ENCODE results near the gene ENTPD6. TPM values are rescaled to one million over a fixed set of nuclear protein-coding genes. Genes with fewer than 3 reads are reported as not detected.

Gene ENTPD6
- total RNA-seq, 6 experiments from 2014 or later = 28.8 to 48.4 (median 34.6) TPM

DNA sequence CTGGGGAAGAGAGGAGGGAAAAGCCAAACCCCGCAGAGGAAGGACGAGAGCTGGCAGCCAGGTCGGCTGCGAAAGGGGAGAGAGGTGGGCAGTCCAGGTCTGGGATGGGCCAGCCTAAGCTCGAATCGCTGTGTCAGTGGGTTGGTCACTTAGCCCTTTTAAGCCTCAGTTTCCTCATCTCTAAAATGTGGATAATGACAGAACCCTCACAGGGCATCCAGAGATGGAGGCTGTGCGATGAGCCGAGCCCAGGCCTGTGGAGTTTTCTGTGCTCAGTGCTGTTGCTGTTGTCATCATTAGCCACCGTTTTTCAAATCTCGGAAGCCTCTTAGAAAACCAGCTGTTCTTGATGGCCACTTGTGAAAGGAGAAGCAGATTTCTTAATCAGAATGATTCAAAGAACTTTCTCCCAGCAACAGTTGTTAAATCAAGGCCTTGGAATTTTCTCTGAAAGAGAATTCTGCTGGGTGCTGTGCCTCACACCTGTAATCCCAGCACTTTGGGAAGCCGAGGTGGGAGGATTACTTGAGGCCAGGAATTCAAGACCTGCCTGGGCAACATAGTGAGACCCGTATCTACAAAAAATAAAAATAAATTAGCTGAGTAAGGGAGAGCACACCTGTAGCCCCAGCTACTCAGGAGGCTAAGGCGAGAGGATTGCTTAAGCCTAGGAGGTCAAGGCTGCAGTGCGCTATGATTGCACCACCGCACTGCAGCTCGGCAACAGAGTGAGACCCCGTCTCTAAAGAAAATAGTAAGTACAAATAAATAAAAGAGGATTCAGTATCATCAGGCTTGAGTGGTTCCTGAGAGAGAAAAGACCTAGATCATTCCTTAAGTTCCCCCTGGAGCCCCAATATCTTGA, 46.3 kb upstream of the ENTPD6 start:
- H3K36me3 ChIP-seq = no peaks in the 10 kb centered on the region
- peaks cover 0 to 3% (median 0%) of the 10 kb centered on the region in 4 donors for H3K4me1 ChIP-seq
- no peak overlapping the region for H3K4me3 ChIP-seq
- 56% methylated on average over 10 of the region's 17 CpGs for WGBS (ENCODE audit: insufficient coverage, low coverage, low lambda C conversion rate, missing lambda C conversion rate)
- peaks cover 0 to 8% of the 10 kb centered on the region in 2 donors for H3K27me3 ChIP-seq
- TF ChIP-seq POLR2A (IDR thresholded peaks at IDR 0.05) (no peak), CTCF (IDR thresholded peaks at IDR 0.05) (no peak)
- no peaks in the 10 kb centered on the region for H3K9me3 ChIP-seq
- ATAC-seq = no peak
- no peak for DNase-seq
- no peak overlapping the region for H3K27ac ChIP-seq
- intact Hi-C loops (cut with DNase I) = no loop called here

- DNase-seq = no peak
Observed at GRCh38 chr20:25150016-25150415, 45.5 kb upstream of the ENTPD6 start.

GRCh38 chr20:25158043-25158442, 37.5 kb upstream of the ENTPD6 start:
- WGBS (ENCODE audit: insufficient coverage, low coverage, low lambda C conversion rate, missing lambda C conversion rate) = no CpG with 5 or more reads among the region's 1 CpG
- DNase-seq = no peak
- H3K36me3 ChIP-seq = no peaks in the 10 kb centered on the region
- no peak overlapping the region for H3K4me3 ChIP-seq
- TF ChIP-seq CTCF (IDR thresholded peaks at IDR 0.05) (no peak), POLR2A (IDR thresholded peaks at IDR 0.05) (no peak)
- no peaks in the 10 kb centered on the region for H3K9me3 ChIP-seq
- no peak overlapping the region for H3K27ac ChIP-seq
- ATAC-seq = no peak
- no peaks in the 10 kb centered on the region for H3K27me3 ChIP-seq
- H3K4me1 ChIP-seq = no peaks in the 10 kb centered on the region
- intact Hi-C loops (cut with DNase I) = no loop called here

More at GRCh38 chr20:25150016-25150415, 45.5 kb upstream of the ENTPD6 start:
- Histone ChIP-seq H3K9me3 (no peaks in the 10 kb centered on the region), H3K27me3 (peaks cover 0 to 8% of the 10 kb centered on the region in 2 donors), H3K36me3 (no peaks in the 10 kb centered on the region), H3K4me3 (no peak overlapping the region), H3K27ac (no peak overlapping the region), H3K4me1 (peaks cover 0 to 3% (median 0%) of the 10 kb centered on the region in 4 donors)
- TF ChIP-seq POLR2A (IDR thresholded peaks at IDR 0.05) (no peak), CTCF (IDR thresholded peaks at IDR 0.05) (no peak)
- 82% methylated on average over 4 of the region's 6 CpGs for WGBS (ENCODE audit: insufficient coverage, low coverage, low lambda C conversion rate, missing lambda C conversion rate)
- no peak for ATAC-seq
- intact Hi-C loops (cut with DNase I) = no loop called here

GRCh38 chr20:25160467-25160866, 35.0 kb upstream of the ENTPD6 start:
- no peak overlapping the region for H3K27ac ChIP-seq
- intact Hi-C loops (cut with DNase I) = no loop called here

More at GRCh38 chr20:25160467-25160866, 35.0 kb upstream of the ENTPD6 start:
- Histone ChIP-seq H3K27me3 (no peaks in the 10 kb centered on the region), H3K36me3 (no peaks in the 10 kb centered on the region), H3K4me1 (no peaks in the 10 kb centered on the region), H3K9me3 (no peaks in the 10 kb centered on the region), H3K4me3 (no peak overlapping the region)
- DNase-seq = no peak
- 45% methylated on average over 3 of the region's 3 CpGs for WGBS (ENCODE audit: insufficient coverage, low coverage, low lambda C conversion rate, missing lambda C conversion rate)
- TF ChIP-seq POLR2A (IDR thresholded peaks at IDR 0.05) (no peak), CTCF (IDR thresholded peaks at IDR 0.05) (no peak)
- no peak for ATAC-seq

Measured in right lobe of liver (tissue), 6 donors.